Tibial nerve (tissue), 4 donors: Measurements from ENCODE around the gene RAB11B.

ENCODE experiments used
- CTCF ChIP-seq, 5 experiments: fragments of 200-600 bp in 3 of 5; fragments of 450-650 bp in 2 of 5; sonication (generic) in 3 of 5; IDR thresholded peaks; one replicate each; pipeline ENCODE4 v1.5.1; 2016 to 2019; ENCODE audit warnings: antibody characterized with exemption in 5 of 5, mild to moderate bottlenecking in 3 of 5, moderate library complexity in 2 of 5
- EP300 ChIP-seq, 2 donors: sonication (generic); formaldehyde crosslinking; IDR thresholded peaks; one replicate each; pipeline ENCODE4 v1.6.1; 2017; ENCODE audit warnings: antibody characterized with exemption in 2 of 2, mild to moderate bottlenecking in 1 of 2

GRCh38 chr19:8389891-8390616 is at the start of gene RAB11B:
- TF ChIP-seq CTCF (IDR thresholded peaks at IDR 0.05) (peak in 2 of 5 experiments; percentile 35 to 51), EP300 (IDR thresholded peaks at IDR 0.05) (peak in 1 of 2 donors; percentile 75)
